Stimulated activated CD4-positive, alpha-beta T cell treated with anti-CD3 and anti-CD28 coated beads, Interleukin-1b, Interleukin-23, amount 100 ng/mL, for 24 hours (primary cell): ENCODE measurements around the gene RAD23B.

ENCODE experiments used
- DNase-seq, 4 experiments: peaks; one replicate each; pipeline ENCODE4 v3.0.0-alpha.2; 2020; ENCODE audit warnings: low read depth in 4 of 4, low spot score in 1 of 4

The RAD23B gene

GRCh38 chr9:107268560-107268959 lies 14.5 kb upstream of the RAD23B start:
- DNase-seq = no peak

DNA sequence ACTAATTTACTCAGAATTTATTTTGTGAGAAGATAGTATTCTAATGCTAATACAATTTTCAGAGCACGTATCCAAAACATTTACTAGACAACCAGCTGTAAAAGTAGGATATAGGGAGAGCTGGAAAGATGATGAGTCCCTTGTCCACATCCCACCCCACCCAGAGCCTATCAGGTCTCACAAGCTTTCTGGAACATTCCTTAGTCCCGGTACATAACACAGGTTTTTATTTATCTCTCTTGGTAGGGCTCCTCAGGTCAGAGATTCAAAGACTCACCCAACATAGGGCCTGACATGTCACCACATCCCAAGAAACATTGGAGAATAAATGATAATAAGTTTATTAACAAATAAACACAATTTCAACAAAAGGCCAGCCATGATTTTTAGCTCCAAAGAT lies 13.8 kb upstream of the RAD23B start:
- DNase-seq = no peak

DNA sequence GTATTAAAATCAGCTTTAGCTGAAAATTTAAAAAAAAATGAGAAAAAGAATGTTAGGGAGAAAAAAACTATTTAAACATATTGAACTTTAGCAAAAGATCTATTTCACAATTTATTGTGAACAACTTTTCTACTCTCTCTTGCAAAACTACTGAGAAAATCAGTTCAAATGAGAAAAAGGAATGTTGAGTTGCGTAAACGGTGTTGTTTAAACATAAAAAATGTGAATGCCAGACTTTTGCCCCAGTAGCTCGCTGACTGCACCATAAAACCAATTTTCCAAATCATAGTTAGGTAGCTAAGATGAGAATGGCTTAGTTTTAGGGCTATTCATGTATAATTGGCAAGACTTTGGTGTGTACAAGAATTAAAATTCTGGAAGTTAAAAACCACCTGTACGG lies 13.4 kb upstream of the RAD23B start:
- no peak for DNase-seq

DNA sequence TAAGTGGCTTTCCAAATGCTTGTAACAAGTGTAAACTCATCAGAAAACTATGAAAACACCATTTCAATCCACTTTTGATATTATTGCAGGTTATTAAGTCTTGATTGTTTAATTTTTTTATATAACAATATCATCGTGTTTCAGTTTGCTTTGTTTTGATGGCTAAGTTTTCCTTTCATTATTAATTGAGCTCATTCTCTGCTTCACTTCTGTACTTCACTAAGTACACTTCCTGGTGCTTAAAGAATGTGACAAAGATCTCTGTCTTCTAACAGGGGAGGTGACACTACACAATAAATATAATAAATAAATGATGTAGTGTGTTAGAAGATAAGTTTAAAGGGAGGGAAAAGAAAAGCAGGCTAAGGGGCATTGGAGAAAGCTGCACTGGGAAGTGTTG lies 13.0 kb upstream of the RAD23B start:
- DNase-seq = no peak

DNA sequence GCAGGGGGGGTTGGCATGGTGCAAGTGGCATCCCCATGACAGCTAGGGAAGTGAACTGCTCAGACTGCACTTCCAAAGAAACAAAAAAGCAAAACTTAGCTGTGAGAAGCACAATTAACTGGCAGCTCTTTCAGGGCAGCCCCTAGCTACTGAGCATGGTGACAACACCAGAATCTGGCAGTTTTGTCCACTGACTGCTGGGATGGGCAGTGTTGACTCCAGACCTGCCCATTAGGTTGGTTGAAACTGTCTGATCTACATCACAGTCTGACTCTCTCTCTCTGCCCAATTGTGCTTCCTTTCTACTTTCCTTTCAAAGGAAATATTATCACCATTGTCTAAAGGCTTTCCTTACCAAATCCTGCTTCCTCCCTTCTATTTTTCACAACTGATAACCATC lies 12.5 kb upstream of the RAD23B start:
- DNase-seq = no peak

GRCh38 chr9:107273634-107274033 lies 9.4 kb upstream of the RAD23B start:
- DNase-seq = no peak

DNA sequence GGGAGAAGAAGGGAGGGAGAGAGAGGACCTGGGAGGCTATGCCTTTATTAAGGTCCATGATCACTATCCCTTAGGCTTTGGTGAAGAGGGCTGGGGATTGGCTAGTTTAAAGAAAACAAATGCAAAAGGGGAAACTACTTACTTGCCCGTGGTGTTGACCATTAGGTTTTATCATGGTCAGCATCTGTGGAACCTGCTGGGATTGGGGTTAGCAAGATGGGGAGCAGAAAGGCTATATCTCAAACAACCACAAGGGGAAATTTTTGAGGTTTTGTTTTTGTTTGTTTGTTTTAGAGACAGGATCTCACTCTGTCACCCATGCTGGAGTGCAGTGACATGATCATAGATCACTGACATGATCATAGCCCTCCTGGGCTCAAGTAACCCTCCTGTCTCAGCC lies 9.0 kb upstream of the RAD23B start:
- DNase-seq = no peak

DNA sequence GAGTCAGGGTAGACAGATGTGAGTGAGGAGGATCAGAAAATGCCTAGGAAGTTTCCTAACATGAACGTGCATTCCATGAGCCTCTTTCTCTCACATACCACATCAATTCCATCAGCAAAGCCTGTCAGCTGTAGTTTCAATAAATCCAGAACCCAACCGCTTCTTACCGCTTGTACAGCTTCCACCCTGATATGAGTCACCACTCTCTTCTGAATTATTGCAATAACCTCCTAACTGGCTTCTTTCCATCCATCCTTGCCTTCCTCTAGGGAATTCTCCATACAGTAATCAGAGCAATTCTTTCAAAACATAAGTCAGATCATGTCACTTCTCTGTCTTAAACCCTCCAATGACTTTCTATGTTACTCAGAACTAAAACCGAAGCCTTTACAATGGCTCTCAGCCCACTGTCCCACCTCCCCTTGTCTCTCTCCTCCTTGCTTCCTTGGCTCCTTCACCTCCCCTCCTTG lies 8.1 kb upstream of the RAD23B start:
- DNase-seq = no peak

DNA sequence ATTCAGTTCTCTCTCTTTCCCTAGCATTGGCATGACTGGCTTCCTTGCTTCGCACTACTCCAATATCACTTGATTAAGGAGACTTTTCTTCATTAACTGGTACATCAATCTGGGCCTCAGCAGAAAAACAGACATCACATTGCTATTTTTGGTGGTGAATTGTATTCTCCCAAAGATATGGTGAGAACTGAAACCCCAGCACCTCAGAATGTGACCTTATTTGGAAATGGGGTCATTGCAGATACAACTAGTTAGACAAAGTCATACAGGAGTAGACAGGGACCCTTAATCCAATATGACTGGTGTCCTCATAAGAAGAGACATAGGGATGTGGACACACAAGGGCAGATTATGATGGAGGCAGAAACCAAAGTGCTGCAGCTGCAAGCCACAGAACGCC lies 7.5 kb upstream of the RAD23B start:
- no peak for DNase-seq

DNA sequence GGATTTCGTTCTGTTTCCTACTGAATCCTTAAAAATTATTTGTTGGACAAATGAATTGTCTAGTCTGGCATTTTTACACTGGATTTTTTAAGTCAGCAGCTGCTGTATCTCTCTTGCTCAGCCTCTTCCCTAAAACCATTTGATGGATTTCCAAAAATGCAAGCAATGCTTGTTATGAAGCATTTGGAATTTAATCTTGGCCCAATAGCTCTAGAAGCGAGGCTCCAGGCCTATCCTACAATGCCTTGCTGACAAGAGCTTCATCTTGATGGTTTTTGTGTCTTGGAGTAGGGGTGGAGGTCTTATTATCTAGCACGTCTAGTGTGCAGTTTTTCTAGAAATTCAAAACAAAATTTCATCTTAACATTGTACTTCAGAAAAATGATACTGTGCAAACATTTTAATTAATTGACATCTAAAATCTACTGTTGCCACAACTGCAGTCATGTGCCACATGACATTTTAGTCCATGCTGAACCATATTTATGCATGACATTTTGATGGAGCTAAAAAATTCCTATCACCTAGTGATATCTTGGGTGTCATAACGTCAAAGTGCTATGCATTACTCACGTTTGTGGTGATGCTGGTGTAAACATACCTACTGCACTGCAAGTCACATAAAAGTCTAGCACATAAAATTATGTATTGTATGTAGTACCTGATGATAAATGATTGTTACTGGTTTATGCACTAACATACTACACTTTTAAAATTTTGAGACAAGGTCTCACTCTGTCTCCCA lies 5.9 kb upstream of the RAD23B start:
- no peak for DNase-seq

- no peak for DNase-seq
Measured at GRCh38 chr9:107277801-107278200, 5.3 kb upstream of the RAD23B start.

DNA sequence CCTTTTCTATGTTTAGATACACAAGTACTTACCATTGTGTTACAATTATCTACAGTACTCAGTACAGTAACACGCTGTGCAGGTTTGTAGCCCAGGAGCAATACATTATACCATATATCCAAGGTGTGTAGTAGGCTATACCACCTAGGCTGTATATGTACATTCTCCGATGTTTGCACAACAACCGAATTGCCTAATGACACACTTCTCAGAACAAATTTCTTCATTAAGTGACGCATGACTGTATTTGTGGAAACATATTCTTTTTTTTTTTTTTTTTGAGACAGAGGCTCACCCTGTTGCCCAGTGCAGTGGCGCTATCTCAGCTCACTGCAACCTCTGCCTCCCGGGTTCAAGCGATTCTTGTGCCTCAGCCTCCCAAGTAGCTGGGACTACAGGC lies 4.0 kb upstream of the RAD23B start:
- DNase-seq = no peak

DNA sequence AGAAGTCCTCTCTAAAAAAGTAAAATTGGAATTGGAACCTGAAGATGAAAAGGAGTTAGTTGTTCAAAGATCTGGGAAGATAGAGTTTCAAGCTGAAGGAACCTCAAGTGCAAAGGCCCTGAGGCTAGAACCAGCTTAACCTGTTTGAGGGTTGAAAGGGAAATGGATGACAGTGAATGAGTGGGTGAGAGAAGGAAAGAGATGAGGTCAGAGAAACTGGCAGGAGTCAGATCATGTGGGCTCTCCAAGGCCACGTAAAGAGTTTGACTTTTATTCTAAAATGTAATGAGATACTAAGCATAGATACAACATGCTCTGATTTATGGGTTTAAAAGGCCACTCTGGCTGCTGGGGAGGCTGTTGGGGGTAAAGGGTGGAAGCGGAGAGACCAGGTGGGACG lies 2.5 kb upstream of the RAD23B start:
- no peak for DNase-seq

GRCh38 chr9:107281184-107281583 lies 1.9 kb upstream of the RAD23B start:
- no peak for DNase-seq

DNA sequence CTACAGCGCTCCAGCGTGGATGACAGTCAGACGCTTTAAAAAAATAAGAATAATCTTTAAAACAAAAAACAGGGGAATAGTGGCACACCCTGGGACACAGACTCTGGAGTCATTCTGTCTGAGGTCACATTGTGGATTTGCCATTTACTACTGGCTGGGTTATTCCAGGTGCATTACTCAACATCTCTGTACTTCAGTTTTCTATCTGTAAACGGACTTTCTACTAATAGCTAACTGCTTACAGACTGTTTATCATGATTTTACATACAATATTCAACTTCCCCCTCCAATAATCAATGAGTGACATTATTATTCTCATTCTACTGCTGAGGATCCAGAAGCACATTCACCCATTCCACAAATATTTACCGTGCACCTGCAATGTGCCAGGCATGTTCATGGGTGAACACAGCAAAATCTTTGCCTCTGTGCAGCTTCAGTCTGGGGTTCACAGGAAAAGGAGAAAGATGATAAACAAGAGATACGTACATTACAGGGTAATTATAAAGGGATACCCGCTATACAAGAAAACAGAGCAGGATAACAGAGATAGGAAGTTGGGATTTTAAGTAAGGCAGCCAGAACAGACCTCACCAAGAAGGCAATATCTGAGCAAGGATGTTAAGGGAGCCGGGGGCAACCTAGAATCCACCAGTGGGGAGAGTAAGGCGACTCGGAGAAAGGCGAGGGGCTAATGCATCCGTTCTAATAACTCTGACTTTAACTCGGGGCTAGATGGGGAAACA lies 984 bp upstream of the RAD23B start:
- no peak for DNase-seq

- DNase-seq = peak; percentile 21 to 60 (median 34)
Measured at GRCh38 chr9:107283623-107284616, 841 bp downstream of the RAD23B start.

DNA sequence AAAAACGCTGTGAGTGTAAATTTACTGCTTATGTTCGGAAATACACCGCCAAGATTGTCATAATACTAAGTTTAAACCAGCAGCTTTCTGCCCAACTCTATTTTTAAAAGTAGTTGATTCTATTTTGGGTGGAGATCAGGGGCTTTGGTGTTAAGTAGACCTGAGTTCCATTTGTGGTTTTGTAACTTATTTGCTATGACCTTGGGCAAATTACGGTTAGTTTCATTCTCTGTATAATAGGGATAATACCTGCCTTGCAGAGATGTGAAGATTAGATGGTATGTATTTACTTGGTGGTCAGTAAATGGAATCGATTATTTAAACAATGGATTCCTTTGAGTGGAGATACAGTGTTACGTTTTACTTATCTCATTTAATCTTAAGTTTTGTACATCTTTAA lies 1.6 kb downstream of the RAD23B start:
- DNase-seq = no peak

GRCh38 chr9:107285286-107285685 lies 2.2 kb downstream of the RAD23B start:
- DNase-seq = no peak

GRCh38 chr9:107286057-107286456 lies 3.0 kb downstream of the RAD23B start:
- DNase-seq = no peak

- DNase-seq = no peak
Measured at GRCh38 chr9:107288701-107289100, 5.6 kb downstream of the RAD23B start.

- no peak for DNase-seq
Measured at GRCh38 chr9:107290619-107291018, 7.5 kb downstream of the RAD23B start.
